ENCODE results near the gene SEC16A.

Gene SEC16A

GRCh38 chr9:136400038-136400834, 82.6 kb downstream of the SEC16A start, which contains the start of gene SNAPC4:
Gene SNAPC4, minus strand, starts transcription at chr9:136400170. Its CDS starts 1,742 bp downstream, at chr9:136398428.
- peaks cover 31% of the 10 kb centered on the region for H3K36me3 Mint-ChIP-seq (ENCODE audit: low read depth)
- peak within 1 kb of the TSS; percentile 86 to 94 (median 88) for H3K4me3 Mint-ChIP-seq
- peak within 1 kb of the TSS in 2 of 3 experiments; percentile 68 to 82 for H3K27ac Mint-ChIP-seq
- TF ChIP-seq CTCF (IDR thresholded peaks at IDR 0.05; ENCODE audit: unreplicated experiment in 3 of 3), result peak; percentile 95 to 97 (median 97)
- H3K27me3 Mint-ChIP-seq (ENCODE audit: low read depth), result no peaks in the 10 kb centered on the region
- no peaks in the 10 kb centered on the region for H3K9me3 Mint-ChIP-seq
- H3K4me1 Mint-ChIP-seq, result peaks cover 9% of the 10 kb centered on the region

- peaks cover 28% of the 10 kb centered on the region for H3K36me3 Mint-ChIP-seq (ENCODE audit: low read depth)
- peaks cover 9% of the 10 kb centered on the region for H3K4me1 Mint-ChIP-seq
- H3K27me3 Mint-ChIP-seq (ENCODE audit: low read depth), result no peaks in the 10 kb centered on the region
- H3K9me3 Mint-ChIP-seq, result no peaks in the 10 kb centered on the region
- no peak for TF ChIP-seq CTCF (IDR thresholded peaks at IDR 0.05; ENCODE audit: unreplicated experiment in 3 of 3)
- H3K4me3 Mint-ChIP-seq, result peak overlapping the region; percentile 86 to 94 (median 88)
- peak overlapping the region in 2 of 3 experiments; percentile 68 to 82 for H3K27ac Mint-ChIP-seq
These were observed 83.4 kb downstream of the SEC16A start for GRCh38 chr9:136399176-136400037.

GRCh38 chr9:136398286-136398685, 84.6 kb downstream of the SEC16A start:
- peaks cover 29% of the 10 kb centered on the region for H3K36me3 Mint-ChIP-seq (ENCODE audit: low read depth)
- H3K9me3 Mint-ChIP-seq, result no peaks in the 10 kb centered on the region
- peaks cover 9% of the 10 kb centered on the region for H3K4me1 Mint-ChIP-seq
- H3K4me3 Mint-ChIP-seq, result peak overlapping the region; percentile 86 to 94 (median 88)
- no peaks in the 10 kb centered on the region for H3K27me3 Mint-ChIP-seq (ENCODE audit: low read depth)
- no peak overlapping the region for H3K27ac Mint-ChIP-seq
- no peak for TF ChIP-seq CTCF (IDR thresholded peaks at IDR 0.05; ENCODE audit: unreplicated experiment in 3 of 3)

- Mint-ChIP-seq H3K4me3 (no peak overlapping the region), H3K4me1 (peaks cover 9% of the 10 kb centered on the region), H3K27ac (no peak overlapping the region), H3K27me3 (ENCODE audit: low read depth) (no peaks in the 10 kb centered on the region), H3K36me3 (ENCODE audit: low read depth) (peaks cover 28% of the 10 kb centered on the region), H3K9me3 (no peaks in the 10 kb centered on the region)
- TF ChIP-seq CTCF (IDR thresholded peaks at IDR 0.05; ENCODE audit: unreplicated experiment in 3 of 3), result no peak
These were observed 85.2 kb downstream of the SEC16A start for GRCh38 chr9:136397643-136398042.

- H3K27me3 Mint-ChIP-seq (ENCODE audit: low read depth), result no peaks in the 10 kb centered on the region
- H3K4me1 Mint-ChIP-seq, result peaks cover 9% of the 10 kb centered on the region
- H3K4me3 Mint-ChIP-seq, result peak overlapping the region in 2 of 3 experiments; percentile 67 to 71
- no peak overlapping the region for H3K27ac Mint-ChIP-seq
- H3K9me3 Mint-ChIP-seq, result no peaks in the 10 kb centered on the region
- H3K36me3 Mint-ChIP-seq (ENCODE audit: low read depth), result peaks cover 29% of the 10 kb centered on the region
- TF ChIP-seq CTCF (IDR thresholded peaks at IDR 0.05; ENCODE audit: unreplicated experiment in 3 of 3), result no peak
These were observed 86.7 kb downstream of the SEC16A start for GRCh38 chr9:136396219-136396515.

All from nephron (organoid).